Nephron (organoid): ENCODE data around the gene KIF1A.

ENCODE experiments used
- H3K27ac Mint-ChIP-seq, 3 experiments: 2 replicates each; pipeline ENCODE4 v1.8.0; 2020; ENCODE audit warnings: mixed read lengths in 3 of 3, mild to moderate bottlenecking in 2 of 3, moderate library complexity in 1 of 3
- H3K27me3 Mint-ChIP-seq: 2 replicates; pipeline ENCODE4 v1.8.0; 2021; ENCODE audit warnings: low read depth, mild to moderate bottlenecking, moderate library complexity, mixed read lengths
- H3K36me3 Mint-ChIP-seq: 2 replicates; pipeline ENCODE4 v1.8.0; 2020; ENCODE audit warnings: low read depth, mixed read lengths
- H3K4me1 Mint-ChIP-seq: 2 replicates; pipeline ENCODE4 v1.8.0; 2020; ENCODE audit warnings: mixed read lengths
- H3K4me3 Mint-ChIP-seq, 3 experiments: 2 replicates each; pipeline ENCODE4 v1.8.0; 2020; ENCODE audit warnings: mild to moderate bottlenecking in 3 of 3, mixed read lengths in 3 of 3, moderate library complexity in 2 of 3
- H3K9me3 Mint-ChIP-seq: 2 replicates; pipeline ENCODE4 v1.8.0; 2020; ENCODE audit warnings: mixed read lengths
- CTCF ChIP-seq, 3 experiments: fragments of 200-600 bp; sonication (generic); IDR thresholded peaks; one replicate each; pipeline ENCODE4 v1.5.0; 2021; ENCODE audit warnings: antibody characterized with exemption in 3 of 3; ENCODE audit not compliant: unreplicated experiment in 3 of 3

The KIF1A gene

GRCh38 chr2:240672701-240673190 is 147.3 kb downstream of the KIF1A start:
- no peak for TF ChIP-seq CTCF (IDR thresholded peaks at IDR 0.05; ENCODE audit: unreplicated experiment in 3 of 3)
- Mint-ChIP-seq H3K9me3 (no peaks in the 10 kb centered on the region), H3K4me1 (no peaks in the 10 kb centered on the region), H3K4me3 (no peak overlapping the region), H3K27me3 (peaks cover 29% of the 10 kb centered on the region), H3K36me3 (no peaks in the 10 kb centered on the region), H3K27ac (no peak overlapping the region)

DNA sequence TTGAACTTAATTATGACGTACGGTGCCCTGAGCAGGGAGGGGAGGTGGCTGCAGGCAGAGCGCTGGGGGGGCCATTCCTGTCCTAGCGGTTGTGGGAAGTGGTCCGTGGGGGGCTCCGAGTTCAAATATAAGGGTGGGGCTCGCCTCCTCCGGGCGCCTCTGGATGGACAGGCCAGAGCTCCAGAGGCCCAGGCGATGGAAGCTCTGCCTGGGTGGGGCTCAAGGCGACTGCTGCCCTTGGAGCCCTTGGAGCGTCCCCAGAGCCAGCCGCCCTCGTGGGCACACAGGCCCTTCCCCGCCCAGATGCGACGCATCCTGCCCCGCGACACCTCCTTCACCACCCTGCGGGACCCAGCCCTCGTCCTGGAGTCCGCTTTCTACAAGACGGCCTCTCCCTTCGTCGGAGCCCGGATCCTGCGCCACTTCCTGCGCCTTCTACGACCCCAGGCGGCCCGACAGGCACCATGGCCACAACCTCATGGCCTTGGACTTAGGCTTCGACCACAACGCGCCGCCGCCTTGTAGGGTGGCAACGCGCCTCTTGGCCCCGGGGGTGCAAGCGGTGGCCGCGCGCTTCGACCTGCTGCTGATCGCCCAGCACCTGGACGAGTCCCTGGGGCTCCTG is 147.8 kb downstream of the KIF1A start:
- no peak overlapping the region for H3K27ac Mint-ChIP-seq
- no peaks in the 10 kb centered on the region for H3K4me1 Mint-ChIP-seq
- no peak overlapping the region for H3K4me3 Mint-ChIP-seq
- no peaks in the 10 kb centered on the region for H3K36me3 Mint-ChIP-seq
- no peak for TF ChIP-seq CTCF (IDR thresholded peaks at IDR 0.05; ENCODE audit: unreplicated experiment in 3 of 3)
- no peaks in the 10 kb centered on the region for H3K9me3 Mint-ChIP-seq
- peaks cover 32% of the 10 kb centered on the region for H3K27me3 Mint-ChIP-seq

GRCh38 chr2:240670950-240671349 is 149.1 kb downstream of the KIF1A start:
- H3K27me3 Mint-ChIP-seq = peaks cover 45% of the 10 kb centered on the region
- H3K4me3 Mint-ChIP-seq = no peak overlapping the region
- H3K4me1 Mint-ChIP-seq = no peaks in the 10 kb centered on the region
- peaks cover 4% of the 10 kb centered on the region for H3K9me3 Mint-ChIP-seq
- no peak for TF ChIP-seq CTCF (IDR thresholded peaks at IDR 0.05; ENCODE audit: unreplicated experiment in 3 of 3)
- H3K27ac Mint-ChIP-seq = no peak overlapping the region
- no peaks in the 10 kb centered on the region for H3K36me3 Mint-ChIP-seq

DNA sequence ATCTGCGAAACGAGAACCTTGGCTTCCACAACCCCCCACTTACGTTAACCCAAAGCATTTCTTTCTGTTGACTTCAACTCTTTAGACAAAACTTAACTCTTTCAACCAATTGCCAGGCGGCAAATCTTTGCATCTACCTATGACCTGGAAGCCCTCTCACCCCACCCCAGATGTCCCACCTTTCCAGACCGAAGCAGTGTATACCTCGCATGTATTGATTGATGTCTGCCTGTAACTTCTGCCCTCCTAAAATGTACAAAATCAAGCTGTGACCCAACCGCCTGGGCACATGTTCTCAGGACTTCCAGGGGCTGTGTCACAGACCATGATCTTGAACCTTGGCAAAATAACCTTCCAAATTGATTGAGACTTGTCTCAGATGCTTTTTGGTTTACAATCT is 149.6 kb downstream of the KIF1A start:
- Mint-ChIP-seq H3K36me3 (no peaks in the 10 kb centered on the region), H3K4me3 (no peak overlapping the region), H3K27me3 (peaks cover 47% of the 10 kb centered on the region), H3K27ac (no peak overlapping the region), H3K9me3 (peaks cover 6% of the 10 kb centered on the region), H3K4me1 (no peaks in the 10 kb centered on the region)
- TF ChIP-seq CTCF (IDR thresholded peaks at IDR 0.05; ENCODE audit: unreplicated experiment in 3 of 3) = no peak

GRCh38 chr2:240664622-240665021 is 155.4 kb downstream of the KIF1A start:
- peaks cover 20% of the 10 kb centered on the region for H3K9me3 Mint-ChIP-seq
- no peaks in the 10 kb centered on the region for H3K4me1 Mint-ChIP-seq
- no peaks in the 10 kb centered on the region for H3K36me3 Mint-ChIP-seq
- H3K4me3 Mint-ChIP-seq = no peak overlapping the region
- TF ChIP-seq CTCF (IDR thresholded peaks at IDR 0.05; ENCODE audit: unreplicated experiment in 3 of 3) = no peak
- no peak overlapping the region for H3K27ac Mint-ChIP-seq
- H3K27me3 Mint-ChIP-seq = peaks cover 64% of the 10 kb centered on the region
